Nephron progenitor cell (in vitro differentiated cells): Measurements from ENCODE around the gene COL6A1.

Experiments used
- DNase-seq: peaks from one replicate; pipeline ENCODE4 v3.0.0; 2021
- H3K27ac Mint-ChIP-seq: 2 replicates; pipeline ENCODE4 v1.8.0; 2021; ENCODE audit warnings: mild to moderate bottlenecking, moderate library complexity, mixed read lengths
- H3K27me3 Mint-ChIP-seq: 2 replicates; pipeline ENCODE4 v1.8.0; 2021; ENCODE audit warnings: mild to moderate bottlenecking, low read depth, mixed read lengths; ENCODE audit not compliant: poor library complexity
- H3K36me3 Mint-ChIP-seq: 2 replicates; pipeline ENCODE4 v1.8.0; 2021; ENCODE audit warnings: low read depth, mixed read lengths
- H3K4me1 Mint-ChIP-seq: 2 replicates; pipeline ENCODE4 v1.8.0; 2021; ENCODE audit warnings: mixed read lengths
- H3K4me3 Mint-ChIP-seq: 2 replicates; pipeline ENCODE4 v1.8.0; 2021; ENCODE audit warnings: mild to moderate bottlenecking, moderate library complexity, mixed read lengths
- H3K9me3 Mint-ChIP-seq: 2 replicates; pipeline ENCODE4 v1.8.0; 2021; ENCODE audit warnings: mild to moderate bottlenecking, moderate library complexity, mixed read lengths
- TF ChIP-seq, protein P1 (sequence below): fragments of 200-600 bp; sonication (generic); IDR thresholded peaks from 2 replicates; pipeline ENCODE4 v1.5.0; 2021; ENCODE audit warnings: antibody characterized with exemption

COL6A1 gene, protein sequence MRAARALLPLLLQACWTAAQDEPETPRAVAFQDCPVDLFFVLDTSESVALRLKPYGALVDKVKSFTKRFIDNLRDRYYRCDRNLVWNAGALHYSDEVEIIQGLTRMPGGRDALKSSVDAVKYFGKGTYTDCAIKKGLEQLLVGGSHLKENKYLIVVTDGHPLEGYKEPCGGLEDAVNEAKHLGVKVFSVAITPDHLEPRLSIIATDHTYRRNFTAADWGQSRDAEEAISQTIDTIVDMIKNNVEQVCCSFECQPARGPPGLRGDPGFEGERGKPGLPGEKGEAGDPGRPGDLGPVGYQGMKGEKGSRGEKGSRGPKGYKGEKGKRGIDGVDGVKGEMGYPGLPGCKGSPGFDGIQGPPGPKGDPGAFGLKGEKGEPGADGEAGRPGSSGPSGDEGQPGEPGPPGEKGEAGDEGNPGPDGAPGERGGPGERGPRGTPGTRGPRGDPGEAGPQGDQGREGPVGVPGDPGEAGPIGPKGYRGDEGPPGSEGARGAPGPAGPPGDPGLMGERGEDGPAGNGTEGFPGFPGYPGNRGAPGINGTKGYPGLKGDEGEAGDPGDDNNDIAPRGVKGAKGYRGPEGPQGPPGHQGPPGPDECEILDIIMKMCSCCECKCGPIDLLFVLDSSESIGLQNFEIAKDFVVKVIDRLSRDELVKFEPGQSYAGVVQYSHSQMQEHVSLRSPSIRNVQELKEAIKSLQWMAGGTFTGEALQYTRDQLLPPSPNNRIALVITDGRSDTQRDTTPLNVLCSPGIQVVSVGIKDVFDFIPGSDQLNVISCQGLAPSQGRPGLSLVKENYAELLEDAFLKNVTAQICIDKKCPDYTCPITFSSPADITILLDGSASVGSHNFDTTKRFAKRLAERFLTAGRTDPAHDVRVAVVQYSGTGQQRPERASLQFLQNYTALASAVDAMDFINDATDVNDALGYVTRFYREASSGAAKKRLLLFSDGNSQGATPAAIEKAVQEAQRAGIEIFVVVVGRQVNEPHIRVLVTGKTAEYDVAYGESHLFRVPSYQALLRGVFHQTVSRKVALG

DNA sequence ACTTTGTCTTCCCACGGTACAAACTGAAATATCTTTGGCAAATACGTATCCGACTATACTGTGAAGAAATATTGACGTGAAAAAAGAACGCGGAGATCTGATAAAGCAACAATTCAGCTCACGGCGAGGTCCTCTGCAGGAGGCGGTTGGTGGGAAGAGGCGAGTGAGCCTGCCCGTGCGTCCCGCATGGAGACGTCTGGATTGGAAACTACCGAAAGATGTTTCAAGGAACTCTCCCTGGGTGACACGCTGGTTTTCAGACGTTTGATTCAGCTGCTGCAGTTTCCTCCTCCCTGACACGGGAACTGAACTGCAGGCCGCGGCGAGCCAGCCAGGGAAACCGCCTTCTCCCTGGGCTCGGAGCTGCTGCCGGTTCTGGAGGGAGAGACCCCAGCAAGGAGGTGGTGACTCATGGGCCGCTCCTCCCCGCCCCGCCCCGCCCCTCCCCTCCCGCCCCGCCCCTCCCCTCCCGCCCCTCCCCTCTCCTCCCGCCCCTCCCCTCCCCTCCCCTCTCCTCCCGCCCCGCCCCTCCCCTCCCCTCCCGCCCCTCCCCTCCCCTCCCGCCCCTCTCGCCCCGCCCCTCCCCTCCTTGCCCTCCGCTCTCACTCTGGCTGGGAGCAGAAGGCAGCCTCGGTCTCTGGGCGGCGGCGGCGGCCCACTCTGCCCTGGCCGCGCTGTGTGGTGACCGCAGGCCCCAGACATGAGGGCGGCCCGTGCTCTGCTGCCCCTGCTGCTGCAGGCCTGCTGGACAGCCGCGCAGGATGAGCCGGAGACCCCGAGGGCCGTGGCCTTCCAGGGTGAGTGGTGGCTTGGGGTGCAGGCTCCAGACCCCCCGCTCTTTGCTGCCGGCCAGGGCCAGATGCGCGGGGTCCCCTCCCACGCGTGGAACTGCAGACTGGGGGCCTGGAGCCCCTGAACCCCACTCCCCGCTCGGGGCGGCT, at the start of gene COL6A1:
Gene COL6A1 (plus strand): TSS at position 620 of the 941 bp plus-strand sequence. CDS start 81 bp downstream, at position 701.
- Mint-ChIP-seq H3K4me3 (peak within 1 kb of the TSS; percentile 81), H3K9me3 (no peaks in the 10 kb centered on the region), H3K27ac (no peak within 1 kb of the TSS), H3K27me3 (peaks cover 18% of the 10 kb centered on the region), H3K36me3 (peaks cover 13% of the 10 kb centered on the region), H3K4me1 (peaks cover 25% of the 10 kb centered on the region)
- TF ChIP-seq, protein P1, sequence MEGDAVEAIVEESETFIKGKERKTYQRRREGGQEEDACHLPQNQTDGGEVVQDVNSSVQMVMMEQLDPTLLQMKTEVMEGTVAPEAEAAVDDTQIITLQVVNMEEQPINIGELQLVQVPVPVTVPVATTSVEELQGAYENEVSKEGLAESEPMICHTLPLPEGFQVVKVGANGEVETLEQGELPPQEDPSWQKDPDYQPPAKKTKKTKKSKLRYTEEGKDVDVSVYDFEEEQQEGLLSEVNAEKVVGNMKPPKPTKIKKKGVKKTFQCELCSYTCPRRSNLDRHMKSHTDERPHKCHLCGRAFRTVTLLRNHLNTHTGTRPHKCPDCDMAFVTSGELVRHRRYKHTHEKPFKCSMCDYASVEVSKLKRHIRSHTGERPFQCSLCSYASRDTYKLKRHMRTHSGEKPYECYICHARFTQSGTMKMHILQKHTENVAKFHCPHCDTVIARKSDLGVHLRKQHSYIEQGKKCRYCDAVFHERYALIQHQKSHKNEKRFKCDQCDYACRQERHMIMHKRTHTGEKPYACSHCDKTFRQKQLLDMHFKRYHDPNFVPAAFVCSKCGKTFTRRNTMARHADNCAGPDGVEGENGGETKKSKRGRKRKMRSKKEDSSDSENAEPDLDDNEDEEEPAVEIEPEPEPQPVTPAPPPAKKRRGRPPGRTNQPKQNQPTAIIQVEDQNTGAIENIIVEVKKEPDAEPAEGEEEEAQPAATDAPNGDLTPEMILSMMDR: no peak
- peak; percentile 79 for DNase-seq

DNA sequence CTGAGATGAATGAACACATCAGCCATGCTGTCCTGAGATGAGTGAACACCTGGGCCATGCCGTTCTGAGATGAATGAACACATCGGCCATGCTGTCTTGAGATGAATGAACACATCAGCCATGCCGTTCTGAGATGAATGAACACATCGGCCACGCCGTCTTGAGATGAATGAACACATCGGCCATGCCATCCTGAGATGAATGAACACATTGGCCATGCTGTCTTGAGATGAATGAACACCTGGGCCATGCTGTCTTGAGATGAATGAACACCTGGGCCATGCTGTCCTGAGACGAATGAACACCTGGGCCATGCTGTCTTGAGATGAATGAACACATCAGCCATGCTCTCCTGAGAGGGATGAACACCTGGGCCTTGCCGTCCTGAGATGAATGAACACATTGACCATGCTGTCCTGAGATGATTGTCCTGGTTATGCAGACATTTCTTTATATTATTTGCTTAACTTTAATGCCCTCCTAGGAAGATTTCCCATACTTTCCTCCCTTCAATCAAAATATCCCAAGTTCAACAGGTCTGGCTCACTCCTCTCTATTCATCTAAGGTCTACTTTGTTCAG, 48.6 kb upstream of the COL6A1 start:
- Mint-ChIP-seq H3K27ac (no peak overlapping the region), H3K4me3 (no peak overlapping the region), H3K9me3 (no peaks in the 10 kb centered on the region), H3K36me3 (no peaks in the 10 kb centered on the region), H3K27me3 (peaks cover 18% of the 10 kb centered on the region), H3K4me1 (peaks cover 8% of the 10 kb centered on the region)
- TF ChIP-seq, protein P1: no peak
- DNase-seq: no peak

DNA sequence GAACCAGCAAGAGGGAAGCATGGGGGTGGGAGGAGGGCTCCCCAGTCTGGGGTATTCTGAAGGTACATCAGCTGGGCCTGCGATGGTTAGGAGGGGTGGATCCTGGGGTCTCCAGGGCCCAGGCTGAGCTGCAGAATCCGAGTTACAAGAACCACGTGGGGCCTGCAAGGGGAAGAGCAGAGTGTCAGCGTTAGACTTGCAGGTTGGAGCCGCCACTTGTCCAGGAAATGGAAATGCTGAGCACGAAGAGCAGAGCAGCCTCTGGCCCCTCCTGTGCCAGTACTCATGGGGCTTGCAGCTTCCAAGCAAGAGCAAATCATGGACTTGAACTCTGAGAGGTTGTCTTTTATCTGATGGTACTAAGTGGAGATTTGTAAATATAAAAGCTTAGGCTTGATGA, 47.5 kb upstream of the COL6A1 start:
- Mint-ChIP-seq H3K27me3 (peaks cover 22% of the 10 kb centered on the region), H3K4me1 (peaks cover 8% of the 10 kb centered on the region), H3K27ac (no peak overlapping the region), H3K36me3 (no peaks in the 10 kb centered on the region), H3K9me3 (no peaks in the 10 kb centered on the region), H3K4me3 (no peak overlapping the region)
- TF ChIP-seq, protein P1: no peak
- no peak for DNase-seq

DNA sequence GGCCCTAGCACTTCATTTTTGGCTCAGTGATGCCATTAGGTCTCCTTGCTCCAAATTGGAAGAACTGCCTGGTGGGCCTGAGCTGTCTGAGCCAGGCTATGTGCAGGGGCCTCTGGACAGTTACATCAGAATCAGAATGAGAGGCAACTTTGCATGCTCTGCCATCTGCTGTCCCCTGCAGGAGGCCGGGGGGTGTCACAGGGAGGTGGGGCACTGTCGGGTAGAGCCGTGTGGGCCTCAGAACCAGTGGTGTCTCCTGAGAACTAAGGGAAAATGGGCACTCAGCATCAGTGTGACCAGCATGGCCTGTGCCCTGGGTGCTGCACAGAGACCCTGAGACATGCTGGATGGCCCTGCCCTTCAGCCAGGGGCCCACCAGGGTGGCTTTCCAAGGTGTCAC, 47.0 kb upstream of the COL6A1 start:
- Mint-ChIP-seq H3K4me1 (peaks cover 8% of the 10 kb centered on the region), H3K36me3 (no peaks in the 10 kb centered on the region), H3K4me3 (no peak overlapping the region), H3K27me3 (peaks cover 22% of the 10 kb centered on the region), H3K9me3 (no peaks in the 10 kb centered on the region), H3K27ac (no peak overlapping the region)
- DNase-seq: no peak
- TF ChIP-seq, protein P1: no peak

DNA sequence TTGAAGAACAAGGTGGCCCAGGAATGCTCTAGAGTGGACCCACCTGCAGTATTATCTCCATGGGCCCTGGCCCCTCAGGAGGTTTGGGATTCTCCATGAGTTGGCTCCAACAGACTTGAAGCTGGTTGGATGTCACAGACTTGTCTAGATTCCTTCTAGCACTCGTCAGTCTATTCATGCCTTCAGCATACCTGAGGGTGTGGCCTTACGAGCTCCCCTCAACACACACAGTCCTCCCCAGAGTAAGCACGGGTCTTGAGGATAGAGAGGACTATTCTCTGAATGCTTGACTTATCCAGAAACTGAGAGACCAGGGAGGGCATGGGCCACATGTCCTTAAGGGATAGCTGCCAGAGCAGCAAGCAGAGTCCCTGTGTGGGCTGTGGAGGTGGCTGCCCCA, 45.9 kb upstream of the COL6A1 start:
- Mint-ChIP-seq H3K4me1 (peaks cover 8% of the 10 kb centered on the region), H3K36me3 (no peaks in the 10 kb centered on the region), H3K9me3 (no peaks in the 10 kb centered on the region), H3K4me3 (no peak overlapping the region), H3K27ac (no peak overlapping the region), H3K27me3 (peaks cover 18% of the 10 kb centered on the region)
- no peak for DNase-seq
- TF ChIP-seq, protein P1: no peak
